ENCODE data around the gene M6PR.
"Not testable (repeated sequence)": the region's sequence is repeated elsewhere in the genome, so short reads cannot be mapped to it uniquely, and the experiment has no call there.

M6PR gene

GRCh38 chr12:8950702-8951478, 1.4 kb upstream of the M6PR start:
- no peak for DNase-seq (ENCODE audit: low read depth in 3 of 3)

DNA sequence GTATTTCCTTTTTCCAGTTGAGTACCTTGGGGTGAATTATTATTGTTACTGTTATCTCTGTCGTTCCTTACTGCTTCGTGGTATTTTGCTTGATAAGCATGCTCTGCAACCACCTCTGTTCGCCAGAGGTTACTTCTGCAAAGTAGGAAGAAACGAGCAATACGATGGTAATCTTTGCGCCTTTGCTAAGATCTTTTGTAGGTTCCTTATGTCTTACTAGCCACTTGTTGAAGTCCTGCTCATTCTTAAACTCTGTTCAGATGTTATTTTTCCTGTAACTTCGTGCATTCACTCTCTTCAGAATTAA, 729 bp upstream of the M6PR start:
- no peak for DNase-seq (ENCODE audit: low read depth in 3 of 3)

DNA sequence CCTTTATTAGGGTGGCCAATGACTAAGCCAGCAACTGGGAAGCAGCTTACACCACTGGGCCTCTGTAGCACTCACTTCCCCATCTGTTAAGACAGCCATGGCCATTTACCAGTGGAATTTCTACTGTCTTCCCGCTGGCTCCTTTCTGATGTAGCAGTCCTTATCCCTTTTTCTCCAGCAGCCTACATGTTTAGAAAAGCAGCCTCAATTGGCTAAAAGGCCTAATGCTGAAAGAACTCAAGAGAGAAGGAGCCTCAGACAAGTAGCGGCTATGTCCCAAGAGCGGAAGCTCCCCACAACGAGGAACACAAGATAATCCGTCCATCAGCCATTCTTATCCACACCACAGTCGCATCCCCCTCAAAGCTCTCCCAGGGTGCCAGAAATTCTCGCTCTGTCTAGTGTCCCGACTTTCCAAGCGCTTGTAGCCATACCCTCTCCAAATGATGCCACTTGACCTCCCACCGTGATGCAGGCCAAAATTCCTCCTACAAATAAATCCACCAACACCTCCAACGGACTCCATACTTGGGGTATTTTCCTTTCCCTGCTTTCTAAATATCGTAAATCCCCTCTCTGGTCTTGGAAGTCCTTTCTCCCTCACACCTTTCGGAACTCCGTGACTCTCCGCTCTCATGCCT, 624 bp downstream of the M6PR start:
- DNase-seq (ENCODE audit: low read depth in 3 of 3), result no peak

GRCh38 chr12:8947737-8948136, 1.7 kb downstream of the M6PR start:
- DNase-seq (ENCODE audit: low read depth in 3 of 3), result no peak

DNA sequence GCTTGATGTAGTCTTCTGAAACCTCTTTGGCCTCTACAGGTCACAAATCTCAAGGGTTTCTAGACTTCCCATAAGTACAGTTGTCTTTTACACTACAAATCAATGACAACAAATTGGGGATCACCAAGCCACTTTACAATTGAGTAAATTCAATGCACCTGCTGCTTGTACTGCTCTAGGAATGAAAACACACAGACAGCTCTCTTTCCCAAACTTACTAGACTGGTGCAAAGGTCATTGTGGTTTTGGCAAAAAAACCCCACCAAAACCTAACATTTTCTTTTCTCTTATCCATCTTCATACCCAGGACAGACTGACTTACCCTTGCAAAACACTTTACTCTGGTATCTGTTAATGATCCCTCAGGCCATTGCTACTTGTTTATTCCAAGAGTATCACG, 2.7 kb downstream of the M6PR start:
- no peak for DNase-seq (ENCODE audit: low read depth in 3 of 3)

- DNase-seq (ENCODE audit: low read depth in 3 of 3), result no peak
These were observed 5.8 kb downstream of the M6PR start for GRCh38 chr12:8943565-8944186.

DNA sequence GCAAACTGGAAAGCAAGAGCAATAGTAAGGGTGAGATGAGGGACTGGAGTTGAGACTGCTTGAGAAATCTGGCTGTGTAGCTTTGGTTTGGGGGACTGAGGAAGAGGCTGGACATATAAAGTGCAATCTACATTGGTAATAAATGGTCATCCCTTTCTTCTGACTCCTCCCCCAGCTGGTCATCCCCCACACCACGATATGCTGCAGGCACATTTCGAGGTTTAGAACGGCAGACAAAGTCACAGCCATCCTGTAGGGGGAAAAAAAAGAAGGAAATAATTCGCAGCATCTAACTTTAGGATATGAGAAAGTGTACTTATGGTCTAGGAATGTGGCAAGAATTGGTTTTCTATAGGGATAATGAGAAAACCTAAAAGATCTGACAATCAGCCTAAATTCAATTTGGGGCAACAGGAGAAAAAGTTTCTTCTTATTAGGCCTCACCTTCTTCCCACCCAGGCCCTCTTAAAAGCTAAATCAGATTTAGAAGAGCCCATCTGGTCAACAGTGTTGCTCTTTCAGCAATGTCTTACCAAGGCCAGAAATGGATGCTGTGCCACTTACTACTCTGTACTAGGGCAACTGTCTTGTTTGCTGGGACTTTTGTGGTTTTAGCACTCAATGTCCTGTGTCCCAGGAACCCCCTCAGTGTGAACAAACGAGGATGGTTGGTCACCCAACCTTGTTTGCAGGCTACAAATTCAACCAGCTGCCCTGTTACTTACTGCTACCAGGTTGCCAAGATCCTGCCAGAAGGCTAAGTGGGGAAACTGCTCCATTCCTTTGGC, 7.6 kb downstream of the M6PR start:
- DNase-seq (ENCODE audit: low read depth in 3 of 3), result no peak

DNA sequence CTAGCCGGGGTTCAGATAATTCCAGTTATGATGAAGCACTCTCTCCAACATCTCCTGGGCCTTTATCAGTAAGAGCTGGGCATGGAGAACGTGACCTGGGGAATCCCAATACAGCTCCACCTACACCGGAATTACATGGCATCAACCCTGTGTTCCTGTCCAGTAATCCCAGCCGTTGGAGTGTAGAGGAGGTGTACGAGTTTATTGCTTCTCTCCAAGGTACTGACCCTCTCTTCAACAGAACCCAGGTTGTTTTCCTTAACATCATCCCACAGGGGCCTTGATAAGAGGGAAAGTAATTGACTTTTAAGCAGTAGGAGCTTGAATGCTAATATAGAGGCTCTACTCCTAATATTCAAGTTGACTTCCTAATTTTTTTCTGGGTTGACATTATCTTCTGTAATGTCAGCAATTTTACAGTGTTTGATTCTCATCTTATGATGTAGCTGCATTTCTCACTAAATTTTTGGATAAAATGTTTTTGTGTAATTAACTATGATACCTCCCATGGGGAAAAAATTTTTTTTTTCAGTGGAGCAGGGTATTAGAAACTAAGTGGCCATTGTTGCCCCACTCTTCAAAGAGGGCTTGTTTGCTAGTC, 11.5 kb downstream of the M6PR start:
- not testable (repeated sequence) for DNase-seq (ENCODE audit: low read depth in 3 of 3)

GRCh38 chr12:8936735-8937134, 12.7 kb downstream of the M6PR start:
- DNase-seq (ENCODE audit: low read depth in 3 of 3), result no peak

DNA sequence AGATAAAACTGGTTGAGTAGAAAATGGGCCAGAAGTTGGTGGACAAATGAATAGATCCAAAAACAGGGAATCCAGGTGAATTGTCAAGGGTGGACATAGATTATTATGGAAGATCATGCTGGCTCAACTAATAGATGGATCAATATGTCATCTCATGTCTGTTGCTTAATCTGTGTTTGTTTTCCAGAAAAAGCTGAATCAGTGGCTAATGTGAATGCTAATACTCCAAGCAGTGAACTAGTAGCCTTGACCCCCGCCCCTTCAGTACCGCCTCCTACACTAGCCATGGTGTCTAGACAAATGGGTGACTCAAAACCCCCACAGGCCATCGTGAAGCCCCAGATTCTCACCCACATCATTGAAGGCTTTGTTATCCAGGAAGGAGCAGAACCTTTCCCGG, 15.4 kb downstream of the M6PR start:
- not testable (repeated sequence) for DNase-seq (ENCODE audit: low read depth in 3 of 3)

DNA sequence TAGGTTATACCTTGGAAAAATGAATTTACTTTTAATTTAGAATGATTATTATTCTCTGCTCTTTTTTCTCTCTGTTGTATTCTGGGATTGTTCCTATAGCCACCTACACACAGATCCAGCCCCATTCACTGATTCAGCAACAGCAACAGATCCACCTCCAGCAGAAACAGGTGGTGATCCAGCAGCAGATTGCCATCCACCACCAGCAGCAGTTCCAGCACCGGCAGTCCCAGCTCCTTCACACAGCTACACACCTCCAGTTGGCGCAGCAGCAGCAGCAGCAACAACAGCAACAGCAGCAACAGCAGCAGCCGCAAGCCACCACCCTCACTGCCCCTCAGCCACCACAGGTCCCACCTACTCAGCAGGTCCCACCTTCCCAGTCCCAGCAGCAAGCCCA, 17.0 kb downstream of the M6PR start:
- DNase-seq (ENCODE audit: low read depth in 3 of 3), result not testable (repeated sequence)

- DNase-seq (ENCODE audit: low read depth in 3 of 3), result not testable (repeated sequence)
These were observed 18.7 kb downstream of the M6PR start for GRCh38 chr12:8930655-8931323.

DNA sequence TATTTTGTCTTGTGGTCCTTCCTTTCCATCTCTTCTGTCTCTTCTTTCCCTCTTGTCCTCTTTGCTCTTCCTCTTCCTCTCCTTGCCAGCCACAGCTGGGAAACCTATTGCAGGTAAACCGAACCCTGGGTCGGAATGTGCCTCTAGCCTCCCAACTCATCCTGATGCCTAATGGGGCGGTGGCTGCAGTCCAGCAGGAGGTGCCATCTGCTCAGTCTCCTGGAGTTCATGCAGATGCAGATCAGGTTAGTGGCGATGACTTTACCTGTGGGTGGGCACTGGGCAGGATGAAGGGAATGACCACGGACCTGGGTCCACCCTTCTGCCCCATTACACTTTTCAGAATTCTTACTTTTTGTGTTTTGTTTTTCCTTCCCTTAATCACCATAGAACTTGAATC, 26.9 kb downstream of the M6PR start:
- DNase-seq (ENCODE audit: low read depth in 3 of 3), result no peak

DNA sequence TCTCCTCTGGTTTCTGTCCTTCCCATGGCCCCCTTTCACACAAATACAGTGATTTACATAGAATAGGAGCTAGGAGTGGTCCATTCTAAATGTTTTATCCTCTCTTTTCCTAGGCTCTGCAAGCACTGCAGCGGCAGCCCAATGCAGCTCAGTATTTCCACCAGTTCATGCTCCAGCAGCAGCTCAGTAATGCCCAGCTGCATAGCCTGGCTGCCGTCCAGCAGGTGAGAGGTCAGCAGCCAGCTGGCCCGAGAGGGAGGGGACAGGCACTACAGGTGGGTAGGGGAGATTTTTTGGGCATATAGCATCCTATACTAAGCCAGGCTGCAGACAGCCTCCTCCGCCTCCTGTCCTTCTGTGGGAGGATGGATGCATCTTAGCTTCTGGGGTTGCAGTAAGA, 29.8 kb downstream of the M6PR start:
- not testable (repeated sequence) for DNase-seq (ENCODE audit: low read depth in 3 of 3)

- DNase-seq (ENCODE audit: low read depth in 3 of 3), result no peak
These were observed 31.7 kb downstream of the M6PR start for GRCh38 chr12:8917751-8918150.

DNA sequence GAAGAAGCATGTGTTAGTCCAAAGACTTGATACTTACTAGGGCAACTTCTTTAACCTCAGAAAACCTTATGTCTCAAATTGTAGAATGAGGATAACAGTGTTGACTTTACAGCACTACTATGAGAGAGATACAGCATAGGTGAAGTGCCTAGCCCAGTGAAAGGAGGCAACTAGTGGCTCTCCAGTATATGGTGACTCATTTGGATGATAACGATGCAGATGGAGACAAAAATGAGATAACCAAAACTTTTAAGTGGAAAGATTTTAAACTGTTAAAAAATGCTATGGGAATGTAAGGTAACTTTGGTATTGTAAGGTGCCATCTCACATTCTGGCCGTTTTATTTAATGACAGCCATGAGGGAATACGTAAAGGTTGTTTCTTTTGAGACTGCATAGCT, 32.4 kb downstream of the M6PR start:
- no peak for DNase-seq (ENCODE audit: low read depth in 3 of 3)

DNA sequence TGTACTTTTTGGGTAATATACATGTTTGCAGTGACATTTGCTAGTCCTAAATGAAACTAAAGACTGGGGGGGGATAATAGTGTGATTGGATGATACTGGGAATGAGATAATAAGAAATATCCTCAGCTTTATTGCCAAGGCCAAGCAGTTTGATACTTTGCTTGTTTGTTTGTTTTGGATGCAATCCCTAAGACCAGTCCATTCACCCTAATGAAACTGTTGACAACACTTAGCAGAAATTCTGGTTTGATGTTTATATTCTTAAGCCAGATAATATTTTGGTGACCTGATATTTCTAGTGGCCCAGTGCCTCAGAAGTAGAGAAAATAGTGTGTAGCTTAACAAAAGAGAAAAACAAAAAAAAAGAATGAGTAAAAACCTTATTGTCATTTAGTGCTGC, 33.3 kb downstream of the M6PR start:
- DNase-seq (ENCODE audit: low read depth in 3 of 3), result no peak

DNA sequence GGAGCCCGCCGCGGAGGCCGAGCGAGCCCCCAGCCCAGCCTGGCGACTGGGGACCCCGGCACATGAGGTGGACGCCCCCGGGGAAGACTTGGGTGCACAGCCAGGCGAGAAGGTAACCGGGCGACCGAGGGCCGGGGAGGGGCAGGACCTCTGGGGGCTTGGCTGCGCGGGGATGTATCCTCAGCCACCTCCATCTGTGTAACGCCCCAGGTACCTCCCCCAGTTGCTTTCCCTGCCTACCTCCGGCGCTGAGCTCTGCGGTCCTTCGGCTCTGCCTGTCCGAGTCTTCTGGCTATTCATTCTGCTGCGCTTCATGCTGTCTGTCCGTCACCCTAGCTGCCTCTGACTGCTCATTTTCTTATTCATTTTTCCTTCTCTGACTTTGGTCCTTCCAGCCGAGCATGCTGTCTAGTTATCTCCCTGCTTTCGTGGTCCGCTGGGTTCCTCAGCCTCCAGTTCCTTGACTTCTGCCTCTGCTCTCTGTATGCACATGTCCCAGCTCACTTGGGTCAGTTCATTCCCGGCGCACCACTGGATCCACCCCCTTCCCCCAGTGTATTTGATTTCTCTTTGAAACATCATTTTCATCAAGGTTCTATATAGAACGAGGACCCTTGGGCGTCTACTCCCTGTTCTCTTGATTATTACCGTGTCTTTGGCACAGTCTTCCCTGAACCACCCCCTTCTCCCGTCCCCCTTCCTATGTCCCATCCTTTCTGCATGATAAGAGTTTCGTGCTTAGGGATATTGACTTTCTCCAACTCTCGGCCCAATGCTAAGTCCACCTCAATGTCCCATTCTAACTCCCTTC, 34.5 kb downstream of the M6PR start:
- peak; percentile 26 to 37 (median 37) for DNase-seq (ENCODE audit: low read depth in 3 of 3)

DNA sequence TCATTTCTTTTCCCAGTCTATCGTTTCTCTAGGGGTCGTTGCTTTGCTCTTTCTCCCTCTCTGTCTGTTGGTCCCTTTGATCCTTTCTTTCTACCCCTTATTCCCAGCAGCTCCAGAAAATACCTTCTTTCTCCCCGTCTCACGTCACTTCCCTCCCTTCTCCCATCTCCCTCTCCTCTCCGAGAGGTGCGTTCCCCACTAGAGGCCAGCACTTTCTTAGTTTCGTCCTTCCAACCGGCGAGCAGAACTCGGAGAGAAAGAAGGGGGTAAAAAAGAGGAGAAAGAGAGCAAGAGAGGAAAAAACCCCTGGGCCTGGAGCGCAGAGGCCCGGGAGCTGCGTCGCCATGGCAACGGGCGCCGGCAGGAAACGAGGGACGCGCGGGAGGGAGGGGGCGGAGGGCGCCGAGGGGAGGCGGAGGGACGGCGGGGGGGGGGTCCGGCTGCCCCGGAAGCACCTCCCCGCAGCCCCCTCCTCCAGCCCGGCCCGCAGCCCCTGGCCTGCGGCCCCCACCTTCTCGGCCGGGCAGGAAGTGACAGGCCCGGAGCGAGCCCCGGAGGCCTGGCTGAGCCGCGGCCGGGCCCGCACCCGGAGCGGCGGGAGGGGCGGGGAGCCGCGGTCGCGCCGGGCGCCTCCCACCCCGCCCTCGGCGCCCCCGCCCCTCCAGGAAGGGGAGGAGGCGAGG, 35.3 kb downstream of the M6PR start, which contains the start of gene PHC1:
Gene PHC1 (plus strand): TSS at position 477 of the 683 bp plus-strand sequence. CDS start 3,169 bp downstream, outside the sequence.
- DNase-seq (ENCODE audit: low read depth in 3 of 3), result peak; percentile 66 to 70 (median 69)

DNA sequence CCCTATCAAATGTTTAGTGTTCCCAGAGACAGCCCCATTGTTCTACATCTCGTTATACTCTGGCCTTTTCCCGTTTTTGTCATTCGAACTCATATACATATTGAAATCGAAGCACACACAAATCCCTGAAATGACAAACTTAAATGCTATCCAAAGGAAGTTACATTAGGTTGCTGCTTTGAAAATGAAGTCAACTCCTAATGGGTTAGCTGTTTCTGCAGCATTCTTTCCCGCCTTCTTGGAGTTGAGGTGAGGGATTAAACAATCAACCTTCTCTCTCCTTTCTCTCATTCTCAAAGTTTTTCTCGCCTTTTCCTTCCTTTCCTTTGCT, 35.8 kb downstream of the M6PR start:
- DNase-seq (ENCODE audit: low read depth in 3 of 3), result no peak
